NK-92 (cell line): ENCODE data around the gene RAB3GAP1.
"Not testable (repeated sequence)": the region's sequence is repeated elsewhere in the genome, so short reads cannot be mapped to it uniquely, and the experiment has no call there.

ENCODE experiments used
- DNase-seq: peaks from one replicate; lab custom pipeline; 2025; ENCODE audit not compliant: unreplicated experiment; lab: John Stamatoyannopoulos, UW

Gene RAB3GAP1

DNA sequence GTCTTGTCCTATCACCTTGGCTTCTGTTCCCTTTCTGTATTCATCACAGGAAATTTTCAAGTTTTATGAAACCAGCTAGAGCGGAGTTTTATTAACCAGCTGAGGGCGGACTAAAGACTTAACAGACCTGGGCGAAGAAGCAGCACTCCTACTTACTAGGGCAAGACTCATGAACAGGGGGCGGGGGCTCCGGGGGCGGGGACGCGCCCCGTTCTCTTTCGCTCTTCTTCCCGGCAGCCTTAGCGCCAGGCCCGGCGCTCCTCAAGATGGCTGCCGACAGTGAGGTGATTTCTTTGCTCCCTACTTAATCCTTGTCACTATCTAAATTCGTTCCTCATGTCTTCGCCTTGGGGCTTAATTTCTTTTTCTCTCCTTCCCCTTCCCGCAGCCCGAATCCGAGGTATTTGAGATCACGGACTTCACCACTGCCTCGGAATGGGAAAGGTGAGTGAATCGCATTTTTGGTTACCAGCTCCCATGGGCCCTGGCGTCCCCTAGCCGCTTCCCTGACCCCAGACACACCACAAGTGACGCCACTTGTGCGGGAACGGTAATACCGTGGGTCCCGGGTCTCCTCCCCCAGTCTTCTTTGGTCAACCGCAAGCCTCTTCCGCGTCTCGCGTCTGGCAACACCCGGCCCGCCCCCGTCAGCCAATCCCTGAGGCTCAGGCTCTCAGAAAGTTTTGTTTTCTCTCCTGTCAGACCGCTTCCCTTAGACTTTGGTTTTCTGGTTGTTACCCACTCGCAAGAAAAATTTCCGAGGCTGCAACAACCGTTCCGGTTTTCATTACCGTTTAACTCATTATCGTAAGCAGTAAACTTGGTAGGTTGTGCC is at the start of gene RAB3GAP1:
TSS of gene RAB3GAP1 (plus strand) at position 251 of the 835 bp plus-strand sequence. CDS start at position 267, 16 bp downstream.
- DNase-seq: peak; percentile 46

DNA sequence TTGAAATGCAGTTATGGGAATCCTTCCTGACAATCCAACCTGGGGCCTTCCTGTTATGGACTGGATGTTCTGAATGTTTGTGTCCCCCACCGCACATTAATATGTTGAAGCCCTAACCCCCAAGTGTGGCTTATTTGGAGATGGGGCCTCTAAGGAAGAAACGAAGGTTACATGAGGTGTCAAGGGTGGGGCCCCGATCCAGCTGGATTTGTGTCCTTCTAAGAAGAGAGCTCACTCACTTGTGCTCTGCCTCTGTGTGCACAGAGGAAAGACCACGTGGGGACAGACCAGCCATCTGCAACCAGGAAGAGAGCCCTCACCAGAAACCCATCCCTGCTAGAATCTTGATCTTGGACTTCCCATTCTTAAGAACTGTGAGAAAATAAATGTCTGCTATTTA is 49.3 kb upstream of the RAB3GAP1 start:
- no peak for DNase-seq

DNA sequence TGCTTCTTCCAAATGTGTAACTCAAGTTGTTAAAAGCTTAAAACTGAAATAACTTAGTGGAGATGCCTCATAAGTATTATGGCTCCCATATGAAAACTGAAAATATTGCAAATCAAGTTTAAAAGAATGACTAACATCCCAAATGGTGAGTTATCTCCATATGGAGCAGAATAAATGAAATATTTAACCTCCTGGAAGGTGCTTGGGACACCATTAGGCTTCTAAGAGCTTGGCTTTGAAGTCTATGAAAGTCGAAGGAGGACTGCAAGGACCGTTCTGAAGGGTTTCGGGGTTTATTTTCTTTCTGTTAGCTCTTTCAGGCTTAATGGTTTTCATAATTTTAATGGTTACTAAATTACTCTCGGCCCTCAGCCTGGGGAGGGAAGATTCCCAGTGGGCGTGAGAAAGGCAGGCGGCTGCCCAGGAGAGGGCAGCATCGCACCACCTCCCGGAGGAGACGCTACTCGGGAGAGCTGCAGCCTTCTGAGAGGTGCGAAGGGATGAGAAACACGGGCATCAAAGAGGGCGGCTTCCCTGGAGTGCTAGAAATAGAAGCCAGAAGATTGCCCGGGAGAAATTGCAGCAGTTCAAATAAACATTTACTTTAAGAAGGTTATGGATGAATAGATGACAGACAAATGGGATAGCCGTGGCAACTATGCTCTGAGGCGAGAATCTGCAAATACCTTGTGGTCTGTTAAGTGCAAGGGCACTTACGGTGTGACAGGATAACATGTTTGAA is 47.9 kb upstream of the RAB3GAP1 start:
- DNase-seq: no peak

DNA sequence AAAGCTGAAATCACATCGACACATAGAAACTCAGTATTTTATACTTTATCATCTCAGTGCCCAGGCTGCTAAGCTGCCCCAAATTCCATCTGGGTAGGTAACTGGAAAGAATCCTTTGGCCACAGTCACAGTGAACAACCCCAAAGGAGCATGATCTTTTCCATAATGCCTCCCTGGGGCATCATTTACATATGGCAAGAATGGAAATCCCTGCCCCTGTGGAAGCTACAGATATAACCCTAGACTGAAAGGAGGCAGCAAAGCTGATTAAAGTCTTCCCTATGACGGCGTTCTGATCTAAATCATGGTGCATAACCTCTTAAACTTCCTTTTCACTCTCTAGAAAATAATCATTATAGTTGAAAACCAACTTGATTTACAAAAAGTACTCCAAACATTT is 46.3 kb upstream of the RAB3GAP1 start:
- DNase-seq: no peak

DNA sequence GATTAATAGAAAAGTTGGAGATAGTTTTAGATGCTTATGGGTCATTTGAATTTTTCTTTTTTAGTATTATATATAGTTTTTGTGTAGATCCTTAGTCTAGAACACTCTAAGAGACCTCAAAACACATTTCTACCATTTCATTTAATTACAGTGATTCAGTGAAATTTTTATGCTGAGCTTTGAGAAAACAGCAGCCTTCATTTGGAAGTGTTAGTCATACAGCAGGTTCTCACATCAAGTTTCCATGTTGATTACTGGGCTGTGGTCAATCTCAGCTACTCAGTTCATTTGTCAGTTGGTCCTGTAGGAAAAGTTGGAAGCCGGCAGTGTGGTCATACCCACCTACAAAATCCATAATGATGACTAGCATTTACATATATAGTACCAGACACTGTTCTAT is 42.8 kb upstream of the RAB3GAP1 start:
- DNase-seq: no peak

DNA sequence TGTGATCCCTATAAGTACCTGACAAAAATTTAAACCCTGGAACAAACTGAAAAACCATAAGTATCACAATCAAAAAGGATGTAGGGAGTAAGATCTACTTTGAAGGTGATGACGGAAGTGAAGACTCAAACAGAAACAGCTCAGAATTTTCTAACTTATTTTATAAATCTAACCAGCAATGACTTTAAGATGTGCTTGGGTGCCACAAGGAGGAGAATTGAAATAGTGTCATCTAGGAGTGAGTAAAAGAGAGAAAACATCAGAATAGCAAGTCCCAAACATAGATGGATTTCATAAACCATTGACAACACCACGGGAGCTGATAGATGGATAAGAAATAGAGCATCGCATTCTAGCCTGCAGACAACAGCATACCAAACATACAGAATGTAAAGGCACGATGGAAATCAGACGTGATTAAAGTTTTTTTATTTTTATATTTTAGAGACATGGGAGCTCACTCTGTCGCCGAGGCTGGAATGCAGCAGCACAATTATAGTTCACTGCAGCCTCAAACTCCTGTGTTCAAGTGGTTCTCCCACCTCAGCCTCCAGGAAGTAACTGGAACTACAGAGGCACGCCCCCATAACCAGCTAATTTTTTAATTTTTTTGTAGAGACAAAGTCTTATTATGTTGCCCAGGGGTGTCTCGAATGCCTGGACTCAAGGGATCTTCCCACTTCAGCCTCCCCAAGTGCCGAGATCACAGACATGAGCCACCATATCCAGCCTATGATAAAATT is 41.7 kb upstream of the RAB3GAP1 start:
- DNase-seq: no peak

DNA sequence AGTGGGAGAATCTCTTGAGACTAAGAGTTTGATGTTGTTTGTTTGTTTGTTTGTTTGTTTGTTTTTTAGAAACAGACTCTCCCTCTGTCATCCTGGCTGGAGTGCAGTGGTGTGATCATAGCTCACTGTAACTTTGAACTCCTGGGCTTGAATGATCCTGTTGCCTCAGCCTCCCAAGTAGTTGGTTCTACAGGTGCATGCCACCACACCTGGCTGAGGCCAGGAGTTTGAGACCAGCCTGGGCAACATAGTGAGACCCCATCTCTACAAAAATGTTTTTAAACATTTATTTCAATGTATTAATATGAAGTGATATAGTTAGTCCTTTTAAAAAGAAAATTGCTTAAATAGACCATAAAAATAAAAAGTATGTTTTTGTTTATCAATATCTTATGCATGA is 40.5 kb upstream of the RAB3GAP1 start:
- no peak for DNase-seq

DNA sequence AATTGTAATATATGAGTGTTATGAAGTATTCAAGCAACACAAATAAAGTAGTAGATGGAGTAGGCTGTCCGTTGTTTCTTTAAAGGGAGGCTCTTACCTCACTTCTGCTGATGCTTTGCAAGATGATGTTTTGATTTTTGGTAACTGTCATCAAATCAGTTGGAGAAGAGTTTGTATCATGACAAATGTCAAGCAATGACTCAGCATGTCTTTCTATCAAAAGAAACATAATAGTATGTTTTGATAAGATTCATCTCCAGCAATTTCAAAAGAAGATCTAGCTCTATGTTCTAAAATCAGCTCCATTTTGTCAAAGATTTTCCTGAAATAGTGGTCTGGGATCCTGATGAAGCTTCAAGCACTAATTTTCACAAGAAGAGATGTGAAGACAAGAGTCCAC is 30.5 kb upstream of the RAB3GAP1 start:
- DNase-seq: no peak

DNA sequence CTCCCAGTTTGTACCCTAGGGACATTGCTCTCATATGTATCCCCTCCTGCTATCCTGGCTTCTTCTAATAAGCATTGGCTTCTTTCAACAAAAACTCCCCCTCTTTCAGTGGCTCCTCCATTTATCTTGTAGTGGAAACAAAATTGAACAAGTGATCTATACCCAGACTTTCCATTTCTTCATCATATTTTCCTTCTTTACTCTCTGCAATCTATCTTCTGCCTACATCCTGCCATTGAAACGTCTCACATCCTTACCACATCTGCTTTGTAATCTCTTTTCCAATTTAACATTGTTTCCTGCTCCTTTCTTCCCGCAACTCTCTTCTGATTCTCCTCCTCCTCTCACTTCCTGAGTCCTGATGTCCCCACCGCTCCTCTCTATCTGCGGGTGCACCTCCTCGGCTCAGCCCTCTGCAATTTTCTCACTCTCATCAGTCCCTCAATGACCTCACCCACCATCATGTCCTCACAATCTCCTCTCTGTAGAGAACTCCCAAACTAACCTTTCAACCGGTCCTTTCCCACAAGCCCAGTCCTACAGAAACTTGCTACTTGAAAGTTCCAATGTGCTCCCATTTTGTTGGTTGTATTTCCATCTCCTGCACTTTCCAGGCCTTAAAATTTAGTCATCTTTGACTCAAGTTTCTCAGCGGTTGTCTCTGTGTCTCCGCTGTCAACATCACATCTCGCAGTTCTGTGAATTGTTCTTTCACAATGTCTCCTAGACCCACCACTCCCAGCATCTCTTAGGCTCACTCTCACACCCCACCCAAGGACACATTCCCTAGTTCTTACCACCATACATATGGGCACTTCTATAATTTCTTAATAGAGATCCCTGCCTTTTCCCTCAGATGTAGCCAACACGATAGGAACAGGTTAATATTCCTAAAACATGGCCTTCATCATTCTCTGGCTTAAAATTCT is 28.9 kb upstream of the RAB3GAP1 start:
- no peak for DNase-seq

DNA sequence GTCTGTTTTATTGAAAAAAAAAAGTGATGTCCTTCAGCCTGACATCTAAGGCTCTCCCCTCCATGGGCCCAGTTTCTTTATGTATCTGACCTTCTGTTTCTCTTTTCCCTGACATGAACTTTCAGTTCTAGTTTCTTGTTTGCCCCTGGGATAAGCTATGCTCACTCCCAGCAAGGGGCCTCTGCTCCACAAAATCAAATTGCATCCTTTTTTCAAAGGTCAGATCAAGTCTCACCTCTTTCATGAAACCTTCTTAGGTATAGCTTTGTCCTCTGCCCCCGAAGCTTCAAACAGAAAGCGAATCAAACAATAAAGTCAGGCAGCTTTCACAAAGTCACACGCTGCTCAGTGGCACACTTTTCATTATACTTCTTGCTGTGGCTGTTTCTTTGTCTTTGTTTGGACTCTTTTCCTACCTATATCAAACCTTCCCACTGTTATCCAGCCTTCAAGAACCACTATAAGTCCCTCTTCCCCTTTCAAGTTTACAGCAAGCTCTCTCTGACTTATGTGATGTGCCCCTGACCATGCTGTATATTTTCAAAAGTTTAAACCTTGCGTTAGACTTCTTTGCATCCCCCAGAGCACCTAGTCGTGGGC is 28.1 kb upstream of the RAB3GAP1 start:
- no peak for DNase-seq

DNA sequence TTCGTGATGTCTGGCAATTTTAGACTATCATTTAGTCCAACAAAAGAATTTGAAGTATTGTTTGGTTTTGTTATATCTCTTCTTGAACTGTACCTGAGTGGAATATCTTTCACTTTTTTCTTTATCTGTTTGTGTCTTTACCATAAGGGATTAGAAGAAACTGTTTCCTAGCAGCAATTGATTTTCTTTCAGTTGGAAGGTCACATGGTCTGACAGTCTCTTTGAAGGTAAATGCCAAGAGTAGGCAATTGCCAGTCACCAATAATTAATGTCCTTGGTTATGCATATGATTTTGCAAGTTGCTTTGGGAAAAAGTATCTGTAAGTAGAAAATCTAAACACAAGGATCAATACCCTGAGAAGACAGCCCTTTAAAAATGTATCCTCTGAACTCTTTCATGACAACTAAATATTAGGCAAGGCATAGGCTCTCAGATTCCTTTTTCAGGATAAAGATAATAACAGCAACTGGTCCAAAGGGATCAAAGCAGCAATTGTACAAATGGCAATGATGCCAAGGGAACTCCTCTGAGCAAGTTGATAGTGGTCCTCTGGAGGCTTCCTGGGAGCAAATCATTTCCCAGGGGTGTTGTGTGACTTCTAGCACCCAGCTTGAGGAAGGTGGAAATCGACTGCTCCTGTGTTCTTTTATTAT is 22.5 kb upstream of the RAB3GAP1 start:
- DNase-seq: no peak

DNA sequence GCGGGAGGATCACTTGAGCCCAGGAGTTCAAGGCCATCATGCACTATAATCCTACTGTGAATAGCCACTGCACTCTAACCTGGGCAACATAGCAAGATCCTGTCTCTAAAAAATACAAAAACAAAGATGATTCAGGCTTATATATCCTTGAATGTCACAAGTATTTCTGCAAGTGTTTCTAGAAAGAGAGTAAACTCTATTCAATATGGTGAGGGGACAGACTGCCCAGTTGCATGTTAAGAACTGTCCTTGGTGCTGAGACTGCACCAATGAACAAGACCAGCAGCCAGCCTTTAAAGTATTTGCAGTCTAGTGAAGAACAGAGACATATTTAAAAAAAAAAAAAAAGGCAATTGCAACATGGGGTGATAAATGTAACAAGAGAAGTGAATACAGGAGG is 21.3 kb upstream of the RAB3GAP1 start:
- no peak for DNase-seq

DNA sequence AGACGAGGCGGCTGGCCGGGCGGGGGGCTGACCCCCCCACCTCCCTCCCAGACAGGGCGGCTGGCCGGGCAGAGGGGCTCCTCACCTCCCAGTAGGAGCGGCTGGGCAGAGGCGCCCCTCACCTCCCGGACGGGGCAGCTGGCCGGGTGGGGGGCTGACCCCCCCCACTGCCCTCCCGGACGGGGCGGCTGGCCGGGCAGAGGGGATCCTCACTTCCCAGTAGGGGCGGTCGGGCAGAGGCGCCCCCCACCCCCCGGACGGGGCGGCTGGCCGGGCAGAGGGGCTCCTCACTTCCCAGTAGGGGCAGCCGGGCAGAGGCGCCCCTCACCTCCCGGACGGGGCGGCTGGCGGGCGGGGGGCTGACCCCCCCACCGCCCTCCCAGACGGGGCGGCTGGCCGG is 18.9 kb upstream of the RAB3GAP1 start:
- DNase-seq: not testable (repeated sequence)

DNA sequence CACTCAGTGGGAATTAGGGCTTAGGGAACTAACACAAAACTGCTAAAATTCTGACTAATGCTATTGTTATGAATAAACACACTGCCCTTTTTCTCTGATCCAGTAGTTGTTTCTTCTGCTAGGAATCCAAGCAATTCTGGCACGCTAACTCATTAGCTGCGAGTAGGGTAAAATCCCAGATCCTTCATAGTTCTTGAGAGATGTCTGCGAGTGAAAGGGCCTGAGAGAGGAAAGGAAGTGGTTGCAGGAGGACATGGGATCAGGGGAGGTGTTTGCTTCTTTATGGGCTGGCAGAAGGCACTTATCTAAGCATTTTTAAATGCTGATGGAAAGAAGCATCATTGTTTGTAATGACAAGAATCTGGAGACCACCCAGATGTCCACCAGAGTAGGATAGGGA is 14.3 kb upstream of the RAB3GAP1 start:
- no peak for DNase-seq

DNA sequence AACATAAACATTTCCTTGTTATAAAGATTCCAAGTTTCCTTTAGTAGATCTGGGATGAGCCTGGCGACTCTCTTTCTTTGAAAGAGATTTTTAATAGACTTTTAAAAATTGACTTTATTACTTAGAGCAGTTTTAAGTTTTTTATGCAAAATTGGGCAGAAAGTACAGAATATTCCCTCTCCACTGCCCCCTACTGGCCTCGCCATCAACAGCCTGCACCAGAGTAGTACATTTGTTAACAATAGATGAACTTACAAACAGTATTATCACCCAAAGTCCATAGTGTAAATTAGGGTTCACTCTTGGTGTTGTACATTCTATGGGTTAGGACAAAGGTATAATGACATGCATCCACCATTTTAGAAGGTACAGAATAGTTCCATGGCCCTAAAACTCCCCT is 8.7 kb upstream of the RAB3GAP1 start:
- no peak for DNase-seq

DNA sequence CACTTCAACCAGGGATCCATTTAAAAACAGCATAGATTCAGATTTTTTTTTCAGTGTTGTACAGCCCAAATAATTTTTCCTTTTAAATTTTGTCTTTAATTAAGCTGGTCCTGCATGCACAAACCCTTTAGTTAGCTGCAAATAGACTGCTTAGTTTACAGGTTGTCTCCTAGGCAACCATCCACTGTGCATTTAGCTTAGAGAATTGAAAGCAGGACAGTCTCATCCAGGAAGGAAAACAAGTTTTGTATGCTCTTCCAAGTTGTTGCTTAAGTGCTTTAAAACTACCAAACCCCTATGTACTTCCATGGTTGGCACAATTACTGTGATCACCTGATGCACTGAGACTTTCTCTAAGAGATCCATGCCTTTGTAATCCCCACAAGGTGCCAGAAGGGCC is 4.8 kb upstream of the RAB3GAP1 start, which contains the start of gene MAP3K19:
TSS of gene MAP3K19 (minus strand) at position 148 of the 400 bp plus-strand sequence. CDS start 22,800 bp downstream, outside the sequence.
- no peak for DNase-seq

DNA sequence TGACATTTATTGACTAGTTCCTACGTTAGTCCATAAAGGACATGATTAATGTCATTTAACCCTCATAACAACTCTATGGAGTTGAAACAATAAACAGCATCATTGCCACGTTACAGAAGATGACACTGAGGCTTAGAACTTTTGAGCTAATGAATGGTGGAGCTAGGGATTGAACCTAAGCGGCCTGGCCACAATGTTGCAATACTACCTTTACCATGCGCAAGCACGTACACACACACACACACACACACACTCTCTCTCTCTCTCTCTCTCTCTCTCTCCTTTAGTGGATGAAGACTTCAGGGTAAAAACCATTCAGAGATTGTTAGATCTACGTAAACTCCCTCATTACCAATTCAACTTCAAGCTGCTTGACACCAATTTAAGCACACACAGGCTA is 4.0 kb upstream of the RAB3GAP1 start:
- no peak for DNase-seq

DNA sequence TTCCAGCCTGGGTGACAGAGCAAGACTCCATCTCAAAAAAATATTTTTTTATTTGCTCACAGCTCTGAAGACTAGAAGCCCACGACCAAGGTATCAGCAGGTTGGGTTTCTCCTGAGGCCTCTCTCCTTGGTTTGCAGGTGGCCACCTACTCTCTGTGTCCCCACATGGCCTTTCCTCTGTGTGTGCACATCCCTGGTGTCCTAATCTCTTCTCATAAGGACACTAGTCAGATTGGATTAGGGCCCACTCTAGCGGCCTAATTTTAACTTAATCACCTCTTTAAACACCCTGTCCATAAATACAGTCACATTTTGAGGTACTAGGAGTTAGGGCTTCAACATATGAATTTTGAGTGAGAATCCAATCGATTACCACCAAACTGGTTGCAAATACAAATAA is 2.0 kb upstream of the RAB3GAP1 start:
- no peak for DNase-seq

DNA sequence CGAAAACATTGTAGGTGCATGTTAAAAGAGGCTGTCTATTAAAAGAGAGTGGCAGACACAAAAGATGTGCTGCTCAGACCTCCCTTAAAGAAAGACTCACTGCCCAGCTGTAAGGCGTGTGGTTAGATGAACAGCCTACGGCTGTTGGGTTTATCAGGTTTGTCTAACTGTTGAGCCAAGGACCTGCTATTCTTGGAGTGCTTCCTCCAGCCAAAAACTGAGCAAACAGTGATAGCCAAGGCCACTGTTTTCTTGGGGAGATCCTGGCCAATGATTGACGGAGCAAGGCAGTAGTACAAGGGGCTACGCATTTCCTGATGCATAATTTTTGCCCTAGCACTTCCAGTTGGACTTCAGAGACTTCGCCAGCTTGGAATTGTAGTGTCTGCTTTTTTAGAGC is 1.4 kb upstream of the RAB3GAP1 start:
- no peak for DNase-seq
